Lower leg skin (tissue), 4 donors: ENCODE results near the gene NEUROD1. TPM values are rescaled to one million over a fixed set of nuclear protein-coding genes. Genes with fewer than 3 reads are reported as not detected.

Source experiments
- DNase-seq, 2 donors: peaks; one replicate each; pipeline ENCODE4 v3.0.0-alpha.2; 2019; ENCODE audit warnings: low spot score in 2 of 2
- H3K4me3 ChIP-seq: fragments of 200-600 bp; sonication (generic); 2 replicates; pipeline ENCODE4 v1.5.1; 2017; ENCODE audit warnings: mild to moderate bottlenecking, low read depth; ENCODE audit not compliant: poor library complexity, severe bottlenecking
- POLR2A ChIP-seq, 2 donors: fragments of 450-650 bp; IDR thresholded peaks; one replicate each; pipeline ENCODE4 v1.6.1; 2016 to 2017; ENCODE audit warnings: antibody characterized with exemption in 2 of 2, mild to moderate bottlenecking in 1 of 2, moderate library complexity in 1 of 2
- WGBS, 2 donors: methylation state at CpG; one replicate each; pipeline ENCODE4 v1.1.5; 2018; 5-methylcytosine and 5-hydroxymethylcytosine counted together
- intact Hi-C: fragments of 100-400 bp; cut with DNase I; formaldehyde crosslinking; loops from one replicate; pipeline ENCODE4 v1.15.0; 2023; ENCODE audit warnings: low total_unique reads
- total RNA-seq, 4 donors: library from RNA; depleted of rRNA; stranded (reverse); fragments of >200 nt; gene quantifications; one replicate each; pipeline ENCODE4 v1.1.0, GENCODE V29; 2016
- TF ChIP-seq, protein P1 (sequence below), 3 donors: fragments of 450-650 bp; IDR thresholded peaks; one replicate each; pipeline ENCODE4 v1.5.1; 2016; ENCODE audit warnings: antibody characterized with exemption in 3 of 3, mild to moderate bottlenecking in 3 of 3, moderate library complexity in 2 of 3

NEUROD1 gene
- total RNA-seq, 4 donors from 2014 or later: not detected

DNA sequence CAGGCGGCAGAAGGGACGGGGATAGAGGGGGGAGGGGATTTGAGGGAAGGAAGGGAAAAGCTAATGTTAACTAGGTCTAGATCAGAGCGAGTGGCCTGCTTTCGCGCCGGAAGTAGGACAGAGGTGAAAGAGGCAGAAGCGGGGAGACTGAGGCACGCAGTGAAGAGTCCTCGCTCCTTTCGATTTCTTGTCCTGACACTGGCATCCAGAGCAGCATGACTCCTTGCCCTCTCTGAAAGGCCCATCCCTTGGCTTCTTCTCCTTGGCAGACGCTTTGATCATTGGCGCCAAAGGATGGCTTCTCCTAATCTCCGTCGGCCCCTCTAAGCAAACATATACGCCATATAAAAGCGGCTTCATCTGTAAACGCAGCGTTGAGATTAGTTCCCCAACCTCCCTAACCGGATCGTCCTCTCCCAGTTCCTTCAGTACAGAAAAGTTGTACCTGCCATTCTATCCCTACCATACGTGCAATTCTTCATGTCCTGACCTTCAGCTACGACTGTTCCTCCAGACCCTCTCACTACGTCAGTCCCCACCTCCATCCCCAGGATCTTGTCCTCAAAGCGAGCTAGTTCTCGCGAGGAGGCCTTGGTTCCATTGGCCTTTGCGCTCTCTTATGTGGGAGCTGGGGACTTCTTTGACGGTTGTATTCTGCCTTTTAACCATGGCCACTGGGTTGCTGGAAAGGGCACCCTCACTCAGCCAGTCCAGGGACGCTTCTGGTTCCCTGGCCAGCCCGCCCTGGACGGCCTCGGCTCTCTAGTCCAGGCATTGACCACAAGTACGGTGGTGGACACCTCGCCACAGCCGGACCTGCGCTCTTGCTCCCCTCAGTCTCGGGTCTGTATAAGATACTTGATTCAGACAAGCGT, 857 bp upstream of the NEUROD1 start:
- WGBS, 2 donors: 2 to 4% methylated on average over 38 of the region's 38 CpGs
- intact Hi-C loops: no loop called here
- no peak overlapping the region for H3K4me3 ChIP-seq
- TF ChIP-seq, protein P1, sequence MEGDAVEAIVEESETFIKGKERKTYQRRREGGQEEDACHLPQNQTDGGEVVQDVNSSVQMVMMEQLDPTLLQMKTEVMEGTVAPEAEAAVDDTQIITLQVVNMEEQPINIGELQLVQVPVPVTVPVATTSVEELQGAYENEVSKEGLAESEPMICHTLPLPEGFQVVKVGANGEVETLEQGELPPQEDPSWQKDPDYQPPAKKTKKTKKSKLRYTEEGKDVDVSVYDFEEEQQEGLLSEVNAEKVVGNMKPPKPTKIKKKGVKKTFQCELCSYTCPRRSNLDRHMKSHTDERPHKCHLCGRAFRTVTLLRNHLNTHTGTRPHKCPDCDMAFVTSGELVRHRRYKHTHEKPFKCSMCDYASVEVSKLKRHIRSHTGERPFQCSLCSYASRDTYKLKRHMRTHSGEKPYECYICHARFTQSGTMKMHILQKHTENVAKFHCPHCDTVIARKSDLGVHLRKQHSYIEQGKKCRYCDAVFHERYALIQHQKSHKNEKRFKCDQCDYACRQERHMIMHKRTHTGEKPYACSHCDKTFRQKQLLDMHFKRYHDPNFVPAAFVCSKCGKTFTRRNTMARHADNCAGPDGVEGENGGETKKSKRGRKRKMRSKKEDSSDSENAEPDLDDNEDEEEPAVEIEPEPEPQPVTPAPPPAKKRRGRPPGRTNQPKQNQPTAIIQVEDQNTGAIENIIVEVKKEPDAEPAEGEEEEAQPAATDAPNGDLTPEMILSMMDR (IDR thresholded peaks at IDR 0.05): no peak
- TF ChIP-seq POLR2A (IDR thresholded peaks at IDR 0.05): no peak
- no peak for DNase-seq

DNA sequence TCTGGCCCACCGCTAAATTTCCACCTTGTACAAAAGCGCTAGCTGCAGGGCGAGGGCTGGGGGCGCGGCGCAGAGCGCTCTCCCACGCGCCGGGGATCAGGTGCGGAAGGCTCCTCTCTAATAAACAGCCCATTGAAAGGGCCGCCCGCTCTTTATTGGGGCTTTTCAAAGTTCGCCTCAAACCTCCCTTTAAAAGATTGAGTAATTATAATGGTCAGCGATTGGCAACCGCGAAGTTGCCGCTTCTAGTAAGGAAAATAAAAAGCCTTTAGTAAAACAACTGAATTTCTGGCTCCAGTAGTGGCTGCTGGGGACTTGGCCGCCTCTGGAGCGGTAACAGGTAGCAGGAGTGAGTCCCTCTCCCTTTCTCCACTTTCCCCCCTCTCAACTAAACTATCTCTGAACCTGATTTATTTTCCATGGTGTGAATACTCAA, 755 bp downstream of the NEUROD1 start:
- no peak for TF ChIP-seq POLR2A (IDR thresholded peaks at IDR 0.05)
- TF ChIP-seq, protein P1 (IDR thresholded peaks at IDR 0.05): no peak
- 4% methylated on average over 20 of the region's 20 CpGs for WGBS, 2 donors
- intact Hi-C loops: no loop called here
- no peak for DNase-seq
- H3K4me3 ChIP-seq: no peak overlapping the region

DNA sequence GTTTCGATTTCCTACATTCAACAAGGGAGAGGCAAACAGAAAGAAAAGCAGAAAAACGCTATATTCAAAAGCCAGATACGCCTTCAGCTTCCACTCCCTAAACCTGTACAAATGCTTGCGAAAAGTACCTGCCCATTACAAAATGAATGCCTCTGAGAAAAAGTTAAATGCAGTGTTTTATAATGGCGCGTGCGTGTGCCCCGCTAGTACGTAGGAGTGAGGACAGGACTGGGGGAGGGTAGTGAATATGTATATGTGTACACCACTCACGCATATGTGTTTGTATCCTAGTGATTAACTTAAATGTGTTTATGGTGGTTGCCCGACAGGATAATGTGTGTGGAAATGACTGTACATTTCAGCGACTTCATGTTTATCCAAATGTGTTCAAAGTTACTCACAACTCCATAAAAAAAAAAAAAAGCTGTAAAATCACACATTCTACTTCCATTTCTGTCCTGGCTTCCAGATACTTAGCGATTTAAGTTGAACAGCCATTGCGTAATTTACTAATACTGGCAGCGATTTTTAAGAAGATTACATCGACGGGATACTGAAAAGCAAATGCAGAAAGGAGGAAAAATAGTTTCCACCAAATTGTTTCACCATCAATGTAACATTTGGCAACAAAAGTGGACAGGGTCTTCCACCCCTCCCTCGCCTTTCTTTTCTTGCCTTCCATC, 1.3 kb downstream of the NEUROD1 start:
- no peak for DNase-seq
- H3K4me3 ChIP-seq: no peak overlapping the region
- TF ChIP-seq, protein P1 (IDR thresholded peaks at IDR 0.05): no peak
- no peak for TF ChIP-seq POLR2A (IDR thresholded peaks at IDR 0.05)
- WGBS, 2 donors: 15% methylated on average over 18 of the region's 18 CpGs
- intact Hi-C loops: no loop called here

DNA sequence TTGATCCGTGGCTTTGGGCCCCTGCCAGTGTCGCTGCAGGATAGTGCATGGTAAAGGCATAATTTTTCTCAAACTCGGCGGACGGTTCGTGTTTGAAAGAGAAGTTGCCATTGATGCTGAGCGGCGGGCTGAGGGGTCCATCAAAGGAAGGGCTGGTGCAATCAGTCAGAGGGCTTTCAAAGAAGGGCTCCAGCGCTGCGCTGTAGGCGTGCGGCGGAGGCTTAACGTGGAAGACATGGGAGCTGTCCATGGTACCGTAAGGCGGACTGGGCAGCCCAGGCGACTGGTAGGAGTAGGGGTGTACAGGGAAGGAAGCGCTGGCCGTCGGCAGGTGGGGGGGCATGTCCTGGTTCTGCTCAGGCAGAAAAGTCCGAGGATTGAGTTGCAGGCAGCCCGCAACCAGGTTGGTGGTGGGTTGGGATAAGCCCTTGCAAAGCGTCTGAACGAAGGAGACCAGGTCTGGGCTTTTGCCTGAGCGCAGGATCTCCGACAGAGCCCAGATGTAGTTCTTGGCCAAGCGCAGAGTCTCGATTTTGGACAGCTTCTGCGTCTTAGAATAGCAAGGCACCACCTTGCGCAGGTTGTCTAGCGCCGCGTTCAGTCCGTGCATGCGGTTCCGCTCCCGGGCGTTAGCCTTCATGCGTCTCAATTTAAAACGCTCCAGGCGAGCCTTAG, 2.3 kb downstream of the NEUROD1 start:
- WGBS, 2 donors: 12 to 15% methylated on average over 41 of the region's 41 CpGs
- intact Hi-C loops: no loop called here
- H3K4me3 ChIP-seq: no peak overlapping the region
- no peak for TF ChIP-seq POLR2A (IDR thresholded peaks at IDR 0.05)
- TF ChIP-seq, protein P1 (IDR thresholded peaks at IDR 0.05): no peak
- DNase-seq: peak in 1 of 2 donors; percentile 30

DNA sequence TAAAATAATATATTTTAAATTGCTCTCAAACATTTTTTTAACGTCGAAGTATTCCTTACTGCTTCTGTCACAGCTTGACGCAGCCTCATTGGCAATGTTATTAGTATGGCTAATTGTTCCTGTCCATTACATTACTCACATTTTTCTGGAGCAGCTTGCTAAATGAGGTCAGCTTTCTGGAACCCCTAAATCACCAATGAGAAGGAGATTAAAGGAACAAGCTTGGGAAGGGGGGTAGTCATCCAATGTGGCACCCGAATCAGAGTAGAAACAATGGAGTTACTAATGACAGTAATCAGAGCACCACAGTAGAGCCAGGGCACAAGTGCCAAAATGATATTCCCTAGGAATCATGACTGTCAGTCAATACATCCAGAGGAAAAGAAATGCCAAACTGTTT, 5.1 kb downstream of the NEUROD1 start:
- intact Hi-C loops: no loop called here
- H3K4me3 ChIP-seq: no peak overlapping the region
- no peak for DNase-seq
- WGBS, 2 donors: 27 to 28% methylated on average over 4 of the region's 4 CpGs
- TF ChIP-seq POLR2A (IDR thresholded peaks at IDR 0.05): no peak
- TF ChIP-seq, protein P1 (IDR thresholded peaks at IDR 0.05): no peak
